A673 (cell line): Measurements from ENCODE around the gene UMAD1. TPM values are rescaled to one million over a fixed set of nuclear protein-coding genes. Genes with fewer than 3 reads are reported as not detected.
A peak's percentile ranks its signal among the peaks of the same experiment; 100 is the strongest.

Source experiments
- BruUV-seq: library from RNA; stranded (reverse); fragments of 400-500 nt; replicated peaks from 2 replicates; lab custom pipeline; 2021; lab: Mats Ljungman, UMichigan
- CTCF ChIA-PET: fragments of 300-600 bp; sonication (Branson Sonifier 250); formaldehyde crosslinking; loops from one replicate; lab custom pipeline; 2022; ENCODE audit warnings: antibody characterized with exemption; lab: Charles Lee
- POLR2A ChIA-PET: fragments of 300-600 bp; sonication (Branson Sonifier 250); formaldehyde crosslinking; loops from one replicate; lab custom pipeline; 2022; ENCODE audit warnings: antibody characterized with exemption; ENCODE audit not compliant: low non-redundant PET; lab: Charles Lee
- DNase-seq: peaks from one replicate; pipeline ENCODE4 v3.0.0-alpha.2; 2015; ENCODE audit warnings: low spot score
- H3K27ac ChIP-seq: fragments of 200-600 bp; sonication (generic); 2 replicates; pipeline ENCODE4 v1.5.1; 2016; ENCODE audit warnings: mixed run types, low read depth, mild to moderate bottlenecking, mixed read lengths, antibody characterized with exemption, low read length; ENCODE audit not compliant: poor library complexity, severe bottlenecking
- H3K27me3 ChIP-seq: fragments of 200-600 bp; sonication (generic); replicated peaks from 2 replicates; pipeline ENCODE4 v1.6.1; 2017; ENCODE audit warnings: mixed run types, low read depth, mild to moderate bottlenecking, mixed read lengths, antibody characterized with exemption, low read length; ENCODE audit not compliant: insufficient read depth, poor library complexity
- H3K36me3 ChIP-seq: fragments of 200-600 bp; sonication (generic); 2 replicates; pipeline ENCODE4 v1.6.1; 2016; ENCODE audit warnings: mixed run types, mild to moderate bottlenecking, mixed read lengths, antibody characterized with exemption, low read length; ENCODE audit not compliant: insufficient read depth, poor library complexity, severe bottlenecking
- H3K4me1 ChIP-seq: fragments of 200-600 bp; sonication (generic); 2 replicates; pipeline ENCODE4 v1.6.1; 2017; ENCODE audit warnings: mixed run types, mild to moderate bottlenecking, mixed read lengths, antibody characterized with exemption, low read length; ENCODE audit not compliant: insufficient read depth, poor library complexity, severe bottlenecking
- H3K4me3 ChIP-seq: fragments of 200-600 bp; sonication (generic); 2 replicates; pipeline ENCODE4 v1.5.1; 2016; ENCODE audit warnings: low read depth, mixed run types, mild to moderate bottlenecking, mixed read lengths, low read length; ENCODE audit not compliant: poor library complexity, severe bottlenecking
- H3K9me3 ChIP-seq: fragments of 200-600 bp; sonication (generic); 2 replicates; pipeline ENCODE4 v1.6.1; 2016; ENCODE audit warnings: mixed run types, low read depth, mild to moderate bottlenecking, mixed read lengths, antibody characterized with exemption, low read length; ENCODE audit not compliant: poor library complexity, severe bottlenecking
- CTCF ChIP-seq: fragments of 300-800, 200-600 bp; sonication (generic); conservative IDR thresholded peaks from 2 replicates; pipeline ENCODE4 v1.5.1; 2017; ENCODE audit warnings: low read depth, mild to moderate bottlenecking, antibody characterized with exemption, low read length, moderate library complexity, mixed read lengths
- EZH2 ChIP-seq: fragments of 200-600 bp; sonication (generic); IDR thresholded peaks from 2 replicates; pipeline ENCODE4 v1.6.1; 2017; ENCODE audit warnings: borderline replicate concordance, low read depth, mild to moderate bottlenecking, mixed read lengths, antibody characterized with exemption, low read length; ENCODE audit not compliant: poor library complexity, severe bottlenecking
- intact Hi-C: fragments of 100-400 bp; cut with micrococcal nuclease; formaldehyde crosslinking; loops from one replicate; pipeline ENCODE4 v1.10.0; 2022; ENCODE audit not compliant: unreplicated experiment
- total RNA-seq: library from RNA; stranded (reverse); gene quantifications from 2 replicates; pipeline ENCODE4 v1.2.3, GENCODE V29; 2021

UMAD1 gene
- total RNA-seq, 1 experiment from 2014 or later = 13.5 TPM

GRCh38 chr7:7662527-7662926 is 22.0 kb downstream of the UMAD1 start:
- Histone ChIP-seq H3K36me3 (no peaks in the 10 kb centered on the region), H3K4me1 (peaks cover 7% of the 10 kb centered on the region), H3K4me3 (no peak overlapping the region), H3K27ac (no peak overlapping the region), H3K9me3 (no peaks in the 10 kb centered on the region), H3K27me3 (no peaks in the 10 kb centered on the region)
- BruUV-seq = no TSS peak
- TF ChIP-seq CTCF (peak; percentile 56), EZH2 (no peak)
- intact Hi-C loops = loop anchor here (5.0 kb wide), 1 partner anchor 555 kb away; no protein-coding TSS in a partner anchor
- peak; percentile 37 for DNase-seq
- POLR2A ChIA-PET = no interaction called here
- CTCF ChIA-PET = interaction anchor here (1.2 kb wide), 1 partner anchor 528 kb away, joined by 3 read pairs; no protein-coding TSS in a partner anchor

- H3K27ac ChIP-seq = peak overlapping the region; percentile 29
- TF ChIP-seq CTCF (no peak), EZH2 (no peak)
- POLR2A ChIA-PET = no interaction called here
- intact Hi-C loops = loop anchor here (5.0 kb wide), 1 partner anchor 553 kb away; no protein-coding TSS in a partner anchor
- no peaks in the 10 kb centered on the region for H3K36me3 ChIP-seq
- DNase-seq = no peak
- no peaks in the 10 kb centered on the region for H3K9me3 ChIP-seq
- H3K4me3 ChIP-seq = no peak overlapping the region
- H3K4me1 ChIP-seq = peaks cover 7% of the 10 kb centered on the region
- no peaks in the 10 kb centered on the region for H3K27me3 ChIP-seq
- no TSS peak for BruUV-seq
- CTCF ChIA-PET = no interaction called here
Observed at GRCh38 chr7:7664291-7664690, 23.7 kb downstream of the UMAD1 start.

- H3K36me3 ChIP-seq = no peaks in the 10 kb centered on the region
Observed at GRCh38 chr7:7665031-7665430, 24.5 kb downstream of the UMAD1 start.

More at GRCh38 chr7:7665031-7665430, 24.5 kb downstream of the UMAD1 start:
- H3K4me1 ChIP-seq = peaks cover 7% of the 10 kb centered on the region
- POLR2A ChIA-PET = no interaction called here
- no peak for DNase-seq
- CTCF ChIA-PET = no interaction called here
- no peaks in the 10 kb centered on the region for H3K27me3 ChIP-seq
- intact Hi-C loops = no loop called here
- no TSS peak for BruUV-seq
- no peak overlapping the region for H3K4me3 ChIP-seq
- H3K27ac ChIP-seq = no peak overlapping the region
- no peaks in the 10 kb centered on the region for H3K9me3 ChIP-seq
- TF ChIP-seq CTCF = no peak
- no peak for TF ChIP-seq EZH2
